H9 (cell line): Measurements from ENCODE around the gene MCF2L. TPM values are rescaled to one million over a fixed set of nuclear protein-coding genes. Genes with fewer than 3 reads are reported as not detected.

Experiments
- DNase-seq: peaks from one replicate; pipeline ENCODE4 v3.0.0-alpha.2; 2017
- H2AFZ ChIP-seq: one replicate; pipeline ENCODE4 v1.6.1; 2013; ENCODE audit warnings: mild to moderate bottlenecking, low read length, control low read depth, moderate library complexity
- H2AK5ac ChIP-seq: 2 replicates; pipeline ENCODE4 v1.6.1; 2013; ENCODE audit warnings: low read length, control low read depth, mixed read lengths; ENCODE audit not compliant: insufficient read length
- H2BK120ac ChIP-seq: one replicate; pipeline ENCODE4 v1.6.1; 2013; ENCODE audit warnings: low read depth, mild to moderate bottlenecking, low read length, control low read depth, inconsistent platforms; ENCODE audit not compliant: poor library complexity, severe bottlenecking
- H2BK12ac ChIP-seq: 2 replicates; pipeline ENCODE4 v1.6.1; 2013; ENCODE audit warnings: low read length, control low read depth, mixed read lengths, low read depth; ENCODE audit not compliant: insufficient read length
- H2BK15ac ChIP-seq: 2 replicates; pipeline ENCODE4 v1.6.1; 2013; ENCODE audit warnings: low read depth, low read length, control low read depth
- H2BK20ac ChIP-seq: one replicate; pipeline ENCODE4 v1.6.1; 2013; ENCODE audit warnings: low read depth, mild to moderate bottlenecking, low read length, control low read depth, inconsistent platforms; ENCODE audit not compliant: poor library complexity, severe bottlenecking
- H2BK5ac ChIP-seq: 2 replicates; pipeline ENCODE4 v1.6.1; 2013; ENCODE audit warnings: low read length, control low read depth, mixed read lengths; ENCODE audit not compliant: insufficient read length
- H3K14ac ChIP-seq: 2 replicates; pipeline ENCODE4 v1.6.1; 2013; ENCODE audit warnings: low read length, control low read depth; ENCODE audit not compliant: insufficient read depth
- H3K18ac ChIP-seq: 2 replicates; pipeline ENCODE4 v1.6.1; 2013; ENCODE audit warnings: low read depth, mild to moderate bottlenecking, mixed read lengths, low read length, control low read depth; ENCODE audit not compliant: insufficient read length
- H3K23ac ChIP-seq: 2 replicates; pipeline ENCODE4 v1.6.1; 2013; ENCODE audit warnings: low read length, control low read depth, mixed read lengths, low read depth; ENCODE audit not compliant: insufficient read length
- H3K23me2 ChIP-seq: 2 replicates; pipeline ENCODE4 v1.6.1; 2013; ENCODE audit warnings: low read depth, mild to moderate bottlenecking, mixed read lengths, low read length, control low read depth; ENCODE audit not compliant: insufficient read length, poor library complexity, severe bottlenecking
- H3K27ac ChIP-seq: 2 replicates; pipeline ENCODE4 v1.5.1; 2013; ENCODE audit warnings: low read length, control low read depth, mixed read lengths, low read depth; ENCODE audit not compliant: insufficient read length
- H3K27me3 ChIP-seq: 2 replicates; pipeline ENCODE4 v1.6.1; 2013; ENCODE audit warnings: low read length, control low read depth, inconsistent platforms; ENCODE audit not compliant: insufficient read depth
- H3K4ac ChIP-seq: 2 replicates; pipeline ENCODE4 v1.6.1; 2013; ENCODE audit warnings: low read depth, mild to moderate bottlenecking, control low read depth, inconsistent platforms, low read length, moderate library complexity
- H3K4me1 ChIP-seq: 2 replicates; pipeline ENCODE4 v1.6.1; 2013; ENCODE audit warnings: low read length, control low read depth, inconsistent platforms; ENCODE audit not compliant: insufficient read depth
- H3K4me2 ChIP-seq: 2 replicates; pipeline ENCODE4 v1.6.1; 2013; ENCODE audit warnings: low read length, control low read depth, mixed read lengths; ENCODE audit not compliant: insufficient read length, insufficient read depth
- H3K56ac ChIP-seq: 2 replicates; pipeline ENCODE4 v1.6.1; 2013; ENCODE audit warnings: low read depth, mild to moderate bottlenecking, mixed read lengths, low read length, control low read depth; ENCODE audit not compliant: insufficient read length
- H3K79me1 ChIP-seq: 2 replicates; pipeline ENCODE4 v1.6.1; 2013; ENCODE audit warnings: low read depth, mild to moderate bottlenecking, moderate library complexity, low read length, control low read depth, inconsistent platforms; ENCODE audit not compliant: insufficient read depth, poor library complexity, severe bottlenecking
- H3K79me2 ChIP-seq: 2 replicates; pipeline ENCODE4 v1.6.1; 2013; ENCODE audit warnings: low read length, control low read depth, inconsistent platforms; ENCODE audit not compliant: insufficient read depth
- H3K9ac ChIP-seq: 2 replicates; pipeline ENCODE4 v1.6.1; 2013; ENCODE audit warnings: low read length, control low read depth, mixed read lengths; ENCODE audit not compliant: insufficient read length; ENCODE audit errors: extremely low read depth
- H3K9me3 ChIP-seq: one replicate; pipeline ENCODE4 v1.6.1; 2013; ENCODE audit warnings: low read depth, low read length, inconsistent platforms; ENCODE audit not compliant: control insufficient read depth
- H3T11ph ChIP-seq: one replicate; pipeline ENCODE4 v1.6.1; 2013; ENCODE audit warnings: mild to moderate bottlenecking, low read length, control low read depth, inconsistent platforms
- H4K20me1 ChIP-seq: one replicate; pipeline ENCODE4 v1.6.1; 2013; ENCODE audit not compliant: control insufficient read depth, insufficient read length, insufficient read depth
- H4K5ac ChIP-seq: 2 replicates; pipeline ENCODE4 v1.6.1; 2013; ENCODE audit warnings: low read depth, mild to moderate bottlenecking, mixed read lengths, low read length, control low read depth; ENCODE audit not compliant: insufficient read length
- H4K8ac ChIP-seq: replicated peaks from 2 replicates; pipeline ENCODE4 v1.6.1; 2013; ENCODE audit warnings: low read length, control low read depth, mixed read lengths, low read depth; ENCODE audit not compliant: insufficient read length
- H4K91ac ChIP-seq: 2 replicates; pipeline ENCODE4 v1.6.1; 2013; ENCODE audit warnings: low read depth, mild to moderate bottlenecking, moderate library complexity, mixed read lengths, low read length, control low read depth; ENCODE audit not compliant: insufficient read length
- H3K27ac Mint-ChIP-seq, 3 experiments: 2 replicates in 2 of 3; 3 replicates in 1 of 3; pipeline ENCODE4 v1.8.0; 2020 to 2021; ENCODE audit warnings: mixed read lengths in 3 of 3, mild to moderate bottlenecking in 1 of 3, moderate library complexity in 1 of 3
- H3K27me3 Mint-ChIP-seq: 2 replicates; pipeline ENCODE4 v1.8.0; 2021; ENCODE audit warnings: low read depth, mild to moderate bottlenecking, moderate library complexity, mixed read lengths
- H3K36me3 Mint-ChIP-seq, 3 experiments: 2 replicates in 2 of 3; 3 replicates in 1 of 3; pipeline ENCODE4 v1.8.0; 2020 to 2021; ENCODE audit warnings: low read depth in 3 of 3, mixed read lengths in 3 of 3; ENCODE audit not compliant: insufficient read depth in 1 of 3
- H3K4me1 Mint-ChIP-seq, 2 experiments: 2 replicates each; pipeline ENCODE4 v1.8.0; 2020; ENCODE audit warnings: mixed read lengths in 2 of 2
- H3K4me3 Mint-ChIP-seq, 2 experiments: 2 replicates in 1 of 2; 3 replicates in 1 of 2; pipeline ENCODE4 v1.8.0; 2020 to 2021; ENCODE audit warnings: mild to moderate bottlenecking in 2 of 2, mixed read lengths in 2 of 2, moderate library complexity in 1 of 2
- H3K9me3 Mint-ChIP-seq, 2 experiments: 2 replicates in 1 of 2; 3 replicates in 1 of 2; pipeline ENCODE4 v1.8.0; 2020; ENCODE audit warnings: mild to moderate bottlenecking in 2 of 2, mixed read lengths in 2 of 2, moderate library complexity in 1 of 2
- WGBS: extraction: QIAGEN DNeasy Blood & Tissue Kit; methylation state at CpG from one replicate; pipeline ENCODE4 v1.1.7; 2013; ENCODE audit warnings: missing lambda C conversion rate, low lambda C conversion rate, mixed read lengths; ENCODE audit not compliant: insufficient read length; ENCODE audit errors: extremely low coverage; 5-methylcytosine and 5-hydroxymethylcytosine counted together
- total RNA-seq: library from RNA; stranded (reverse); gene quantifications from 2 replicates; pipeline ENCODE4 v1.2.1, GENCODE V29; 2021
- TF ChIP-seq, protein P1 (sequence below): fragments of 200-600 bp; sonication (generic); conservative IDR thresholded peaks from 3 replicates; pipeline ENCODE4 v1.8.0; 2021; ENCODE audit warnings: antibody characterized with exemption, mild to moderate bottlenecking

The MCF2L gene
- total RNA-seq, 1 experiment from 2014 or later: 18.5 TPM

DNA sequence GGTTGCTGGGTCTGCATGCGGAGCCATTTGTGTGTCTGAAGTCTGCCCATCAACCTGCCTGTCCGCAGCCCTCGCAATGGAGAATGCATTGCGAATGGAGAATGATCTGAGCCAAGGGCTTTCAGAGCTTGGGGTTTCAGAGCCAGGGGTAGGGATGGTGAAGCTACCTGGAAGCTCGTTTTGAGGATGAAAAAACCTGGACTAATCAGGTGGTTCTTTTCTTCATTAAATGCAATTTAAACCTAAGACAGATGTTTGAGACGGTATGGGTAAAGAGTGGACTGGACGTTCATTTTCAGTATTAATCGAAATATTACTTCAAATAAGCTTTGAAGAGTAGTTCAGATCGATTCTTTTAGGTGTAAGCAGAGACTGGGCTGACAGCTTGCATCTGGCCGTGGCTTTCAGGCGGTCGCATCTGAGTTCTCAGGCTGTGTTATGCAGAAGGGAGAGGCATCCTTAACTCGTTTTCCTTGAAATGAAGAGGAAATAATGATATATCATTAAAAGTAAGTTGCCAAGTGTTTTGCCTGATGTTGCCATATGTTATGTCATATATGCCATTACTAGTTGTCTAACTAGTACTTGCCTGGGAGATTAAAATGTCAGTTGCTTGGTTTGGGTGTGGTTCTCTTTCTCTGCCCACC is 801 bp downstream of the MCF2L start:
- Mint-ChIP-seq H3K4me3 (peak overlapping the region; percentile 78 to 89), H3K36me3 (peaks cover 0 to 7% (median 3%) of the 10 kb centered on the region in 3 experiments; a peak in 4 of 7 replicates), H3K4me1 (peaks cover 10 to 12% of the 10 kb centered on the region in 2 experiments), H3K9me3 (peaks cover 9 to 14% of the 10 kb centered on the region in 2 experiments; a peak in 4 of 5 replicates), H3K27ac (no peak overlapping the region; a peak in 1 of 7 replicates), H3K27me3 (peaks cover 33% of the 10 kb centered on the region)
- Histone ChIP-seq H3K4ac (no peak overlapping the region), H3K56ac (no peak overlapping the region), H3T11ph (no peak overlapping the region), H3K27me3 (no peaks in the 10 kb centered on the region; the same call in 1 of the 2 replicates), H3K4me1 (no peaks in the 10 kb centered on the region), H4K5ac (no peak overlapping the region), H4K20me1 (no peaks in the 10 kb centered on the region), H2BK12ac (no peak overlapping the region), H3K9ac (no peak overlapping the region), H2AFZ (no peak overlapping the region), H3K9me3 (no peaks in the 10 kb centered on the region), H4K8ac (no peak overlapping the region), H2AK5ac (no peak overlapping the region), H3K14ac (no peak overlapping the region), H2BK20ac (no peak overlapping the region), H3K18ac (no peak overlapping the region), H3K27ac (no peak overlapping the region), H3K79me2 (no peaks in the 10 kb centered on the region), H2BK15ac (no peak overlapping the region), H2BK120ac (no peak overlapping the region), H3K79me1 (no peaks in the 10 kb centered on the region), H4K91ac (no peak overlapping the region), H3K23ac (no peak overlapping the region), H3K23me2 (peaks cover 8% of the 10 kb centered on the region), H2BK5ac (no peak overlapping the region), H3K4me2 (peak overlapping the region; percentile 88)
- TF ChIP-seq, protein P1, sequence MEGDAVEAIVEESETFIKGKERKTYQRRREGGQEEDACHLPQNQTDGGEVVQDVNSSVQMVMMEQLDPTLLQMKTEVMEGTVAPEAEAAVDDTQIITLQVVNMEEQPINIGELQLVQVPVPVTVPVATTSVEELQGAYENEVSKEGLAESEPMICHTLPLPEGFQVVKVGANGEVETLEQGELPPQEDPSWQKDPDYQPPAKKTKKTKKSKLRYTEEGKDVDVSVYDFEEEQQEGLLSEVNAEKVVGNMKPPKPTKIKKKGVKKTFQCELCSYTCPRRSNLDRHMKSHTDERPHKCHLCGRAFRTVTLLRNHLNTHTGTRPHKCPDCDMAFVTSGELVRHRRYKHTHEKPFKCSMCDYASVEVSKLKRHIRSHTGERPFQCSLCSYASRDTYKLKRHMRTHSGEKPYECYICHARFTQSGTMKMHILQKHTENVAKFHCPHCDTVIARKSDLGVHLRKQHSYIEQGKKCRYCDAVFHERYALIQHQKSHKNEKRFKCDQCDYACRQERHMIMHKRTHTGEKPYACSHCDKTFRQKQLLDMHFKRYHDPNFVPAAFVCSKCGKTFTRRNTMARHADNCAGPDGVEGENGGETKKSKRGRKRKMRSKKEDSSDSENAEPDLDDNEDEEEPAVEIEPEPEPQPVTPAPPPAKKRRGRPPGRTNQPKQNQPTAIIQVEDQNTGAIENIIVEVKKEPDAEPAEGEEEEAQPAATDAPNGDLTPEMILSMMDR: no peak
- no peak for DNase-seq
- no CpG with 5 or more reads among the region's 13 CpGs for WGBS
